K562 (cell line): Measurements from ENCODE around the gene LDB2. TPM values are rescaled to one million over a fixed set of nuclear protein-coding genes. Genes with fewer than 3 reads are reported as not detected.
"Not testable (repeated sequence)": the region's sequence is repeated elsewhere in the genome, so short reads cannot be mapped to it uniquely, and the experiment has no call there.

Source experiments
- ATAC-seq: fragments of 200-7000 bp; cut with Tn5 transposase; 3 replicates; pipeline ENCODE4 v1.9.1; 2020; ENCODE audit warnings: moderate library complexity
- BruUV-seq: library from RNA; stranded (reverse); fragments of 400-500 nt; replicated peaks from 2 replicates; lab custom pipeline; 2021; lab: Mats Ljungman, UMichigan
- CTCF ChIA-PET: fragments of 300-600 bp; formaldehyde crosslinking; extraction: SDS; loops from one replicate; lab custom pipeline; 2021; ENCODE audit warnings: low intra/inter-chr PET ratio; lab: Yijun Ruan, JAX
- POLR2A ChIA-PET: fragments of 300-600, 350-650 bp; sonication (Branson Sonifier 250); formaldehyde crosslinking; extraction: SDS; loops from one replicate; lab custom pipeline; 2021; ENCODE audit warnings: antibody characterized with exemption, inconsistent platforms; lab: Yijun Ruan, JAX
- DNase-seq, 4 experiments: peaks; one replicate each; pipeline versions ENCODE4 v3.0.0 to v3.0.0-alpha.2; 2011 to 2018; ENCODE audit warnings: low spot score in 3 of 4, mixed read lengths in 3 of 4; ENCODE audit errors: extremely low read depth in 1 of 4
- FAIRE-seq: peaks from 2 replicates; lab custom pipeline; 2011; peaks lifted over from hg19 to GRCh38; lab: Jason Lieb, UNC
- H2AFZ ChIP-seq: 2 replicates; pipeline ENCODE4 v1.6.0; 2011; ENCODE audit warnings: low read depth, low read length, control low read depth, inconsistent platforms
- H3K27ac ChIP-seq: fragments of 200-600 bp; 3 replicates; pipeline ENCODE4 v1.8.0; 2011; ENCODE audit warnings: low read depth, mild to moderate bottlenecking, control low read depth, inconsistent platforms, low read length, moderate library complexity, mixed read lengths; ENCODE audit errors: extremely low read depth
- H3K27me3 ChIP-seq, 2 experiments: fragments of 300-600 bp in 1 of 2; 2 replicates in 1 of 2; 3 replicates in 1 of 2; pipeline versions ENCODE4 v1.6.0 to v1.8.0; 2011; ENCODE audit warnings: inconsistent platforms in 2 of 2, low read length in 2 of 2, mild to moderate bottlenecking in 1 of 2, mixed read lengths in 1 of 2, moderate library complexity in 1 of 2; ENCODE audit not compliant: control insufficient read depth in 2 of 2, insufficient read depth in 2 of 2
- H3K36me3 ChIP-seq: fragments of 300-600 bp; 3 replicates; pipeline ENCODE4 v1.8.0; 2011; ENCODE audit warnings: mild to moderate bottlenecking, low read length, inconsistent platforms; ENCODE audit not compliant: control insufficient read depth, insufficient read depth
- H3K4me1 ChIP-seq, 2 experiments: fragments of 200-600 bp in 1 of 2; replicated peaks in 1 of 2; 2 replicates in 1 of 2; 3 replicates in 1 of 2; pipeline versions ENCODE4 v1.5.1 to v1.8.0; 2011; ENCODE audit warnings: inconsistent platforms in 2 of 2, low read length in 2 of 2, mild to moderate bottlenecking in 1 of 2, mixed read lengths in 1 of 2, moderate library complexity in 1 of 2; ENCODE audit not compliant: control insufficient read depth in 2 of 2, insufficient read depth in 2 of 2
- H3K4me2 ChIP-seq: 2 replicates; pipeline ENCODE4 v1.6.1; 2011; ENCODE audit warnings: low read length, control low read depth, inconsistent platforms, mixed read lengths; ENCODE audit not compliant: insufficient read depth
- H3K4me3 ChIP-seq: fragments of 200-600 bp; sonication (generic), shearing (Covaris generic); 2 replicates; pipeline ENCODE4 v1.5.1; 2016; ENCODE audit warnings: control low read depth, inconsistent platforms
- H3K79me2 ChIP-seq: fragments of 200-600 bp; 3 replicates; pipeline ENCODE4 v1.8.0; 2011; ENCODE audit warnings: low read length, inconsistent platforms; ENCODE audit not compliant: control insufficient read depth, insufficient read depth
- H3K9ac ChIP-seq, 2 experiments: 2 replicates each; pipeline versions ENCODE4 v1.6.0 to v1.6.1; 2011; ENCODE audit warnings: low read depth in 2 of 2, low read length in 2 of 2, control low read depth in 1 of 2, inconsistent platforms in 1 of 2, mild to moderate bottlenecking in 1 of 2, mixed read lengths in 1 of 2; ENCODE audit not compliant: insufficient read depth in 1 of 2
- H3K9me1 ChIP-seq: one replicate; pipeline ENCODE4 v1.6.0; 2011; ENCODE audit warnings: inconsistent platforms, mild to moderate bottlenecking, low read length, moderate library complexity; ENCODE audit not compliant: control insufficient read depth, insufficient read depth
- H3K9me3 ChIP-seq: replicated peaks from 2 replicates; pipeline ENCODE4 v1.5.1; 2011; ENCODE audit warnings: low read depth, low read length, inconsistent platforms; ENCODE audit not compliant: control insufficient read depth, insufficient read depth
- H4K20me1 ChIP-seq: replicated peaks from 2 replicates; pipeline ENCODE4 v1.6.1; 2011; ENCODE audit warnings: low read length, inconsistent platforms, mixed read lengths; ENCODE audit not compliant: control insufficient read depth, insufficient read depth
- YBX1 ChIP-seq: fragments of 450-650 bp; IDR thresholded peaks from 2 replicates; pipeline ENCODE4 v1.7.1; 2016; ENCODE audit warnings: mild to moderate bottlenecking
- WGBS: fragments of 100-300 bp; shearing (Covaris generic); methylation state at CpG from one replicate; pipeline ENCODE4 v1.1.6; 2016; ENCODE audit warnings: low coverage, mixed read lengths; ENCODE audit not compliant: insufficient coverage; ENCODE audit errors: missing lambda C conversion rate; 5-methylcytosine and 5-hydroxymethylcytosine counted together
- in situ Hi-C: fragments of 300-500 bp; cut with MboI; formaldehyde crosslinking; loops from 4 replicates; pipeline ENCODE4 v1.15.0; 2018; ENCODE audit warnings: inconsistent platforms, mixed read lengths
- intact Hi-C: fragments of 100-400 bp; cut with micrococcal nuclease; formaldehyde crosslinking; loops from 2 replicates; pipeline ENCODE4 v1.14.2; 2022
- polyA plus RNA-seq, 8 experiments: library from polyadenylated mRNA; depleted of rRNA in 4 of 8; stranded (reverse) in 5 of 8; unstranded in 3 of 8; fragments of >200 nt; fragmentation: Nextera tagmentation in 2 of 8; fragmentation: Illumina TruSeq in 1 of 8; extraction: Ambion mirVana in 2 of 8; extraction: Trizol in 1 of 8; gene quantifications; 2 replicates each; pipeline versions ENCODE4 v1.2.1 to v1.2.3, GENCODE V29; 2011 to 2014; ENCODE audit warnings: inconsistent platforms in 1 of 8, missing spikeins in 1 of 8
- total RNA-seq, 7 experiments: library from RNA; depleted of rRNA in 6 of 7; stranded (reverse); fragments of >200 nt in 6 of 7; fragmentation: Illumina TruSeq in 2 of 7; extraction: Trizol in 2 of 7; gene quantifications; 2 replicates each; pipeline versions ENCODE4 v1.2.1 to v1.2.3, GENCODE V29; 2011 to 2021; ENCODE audit warnings: low replicate concordance in 1 of 7
- TF ChIP-seq, protein P1 (sequence below): fragments of 450-650 bp; IDR thresholded peaks from 2 replicates; pipeline ENCODE4 v1.6.1; 2016; ENCODE audit warnings: mild to moderate bottlenecking, moderate library complexity
- TF ChIP-seq, protein P2 (sequence below): IDR thresholded peaks from 2 replicates; pipeline ENCODE4 v1.6.1; 2016; ENCODE audit warnings: missing genetic modification characterization, missing compliant biosample characterization
- TF ChIP-seq, protein P3 (sequence below): fragments of 450-650 bp; IDR thresholded peaks from 2 replicates; pipeline ENCODE4 v1.7.1; 2018; ENCODE audit warnings: mild to moderate bottlenecking, low read depth; ENCODE audit not compliant: partially characterized antibody

The LDB2 gene
- total and polyA plus RNA-seq, 9 of the 15 experiments (the other 6 are each of a cell fraction or from before 2014, with no cell fraction given): 0.10 to 0.20 TPM; not detected in 7

DNA sequence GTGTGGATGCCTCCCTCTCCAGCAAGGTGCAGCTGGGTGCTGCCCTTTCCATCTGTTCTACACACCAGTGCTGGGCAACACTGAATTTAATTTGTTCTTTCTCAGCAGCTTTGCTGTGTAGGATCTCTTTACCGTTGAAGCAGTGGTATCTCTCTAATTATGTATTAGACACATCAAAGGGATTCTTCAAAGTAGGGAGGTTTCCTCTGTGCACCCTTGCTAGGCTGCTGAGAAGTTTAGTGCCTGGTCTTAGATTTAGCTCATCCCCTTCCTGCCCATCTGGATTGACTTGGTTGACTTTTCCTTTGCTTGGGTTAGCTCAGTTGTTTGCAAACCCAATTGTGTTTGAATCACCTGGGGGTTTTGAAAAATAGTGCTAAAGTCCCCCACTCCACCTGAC is 27.8 kb upstream of the LDB2 start (continued):
- TF ChIP-seq, protein P1, sequence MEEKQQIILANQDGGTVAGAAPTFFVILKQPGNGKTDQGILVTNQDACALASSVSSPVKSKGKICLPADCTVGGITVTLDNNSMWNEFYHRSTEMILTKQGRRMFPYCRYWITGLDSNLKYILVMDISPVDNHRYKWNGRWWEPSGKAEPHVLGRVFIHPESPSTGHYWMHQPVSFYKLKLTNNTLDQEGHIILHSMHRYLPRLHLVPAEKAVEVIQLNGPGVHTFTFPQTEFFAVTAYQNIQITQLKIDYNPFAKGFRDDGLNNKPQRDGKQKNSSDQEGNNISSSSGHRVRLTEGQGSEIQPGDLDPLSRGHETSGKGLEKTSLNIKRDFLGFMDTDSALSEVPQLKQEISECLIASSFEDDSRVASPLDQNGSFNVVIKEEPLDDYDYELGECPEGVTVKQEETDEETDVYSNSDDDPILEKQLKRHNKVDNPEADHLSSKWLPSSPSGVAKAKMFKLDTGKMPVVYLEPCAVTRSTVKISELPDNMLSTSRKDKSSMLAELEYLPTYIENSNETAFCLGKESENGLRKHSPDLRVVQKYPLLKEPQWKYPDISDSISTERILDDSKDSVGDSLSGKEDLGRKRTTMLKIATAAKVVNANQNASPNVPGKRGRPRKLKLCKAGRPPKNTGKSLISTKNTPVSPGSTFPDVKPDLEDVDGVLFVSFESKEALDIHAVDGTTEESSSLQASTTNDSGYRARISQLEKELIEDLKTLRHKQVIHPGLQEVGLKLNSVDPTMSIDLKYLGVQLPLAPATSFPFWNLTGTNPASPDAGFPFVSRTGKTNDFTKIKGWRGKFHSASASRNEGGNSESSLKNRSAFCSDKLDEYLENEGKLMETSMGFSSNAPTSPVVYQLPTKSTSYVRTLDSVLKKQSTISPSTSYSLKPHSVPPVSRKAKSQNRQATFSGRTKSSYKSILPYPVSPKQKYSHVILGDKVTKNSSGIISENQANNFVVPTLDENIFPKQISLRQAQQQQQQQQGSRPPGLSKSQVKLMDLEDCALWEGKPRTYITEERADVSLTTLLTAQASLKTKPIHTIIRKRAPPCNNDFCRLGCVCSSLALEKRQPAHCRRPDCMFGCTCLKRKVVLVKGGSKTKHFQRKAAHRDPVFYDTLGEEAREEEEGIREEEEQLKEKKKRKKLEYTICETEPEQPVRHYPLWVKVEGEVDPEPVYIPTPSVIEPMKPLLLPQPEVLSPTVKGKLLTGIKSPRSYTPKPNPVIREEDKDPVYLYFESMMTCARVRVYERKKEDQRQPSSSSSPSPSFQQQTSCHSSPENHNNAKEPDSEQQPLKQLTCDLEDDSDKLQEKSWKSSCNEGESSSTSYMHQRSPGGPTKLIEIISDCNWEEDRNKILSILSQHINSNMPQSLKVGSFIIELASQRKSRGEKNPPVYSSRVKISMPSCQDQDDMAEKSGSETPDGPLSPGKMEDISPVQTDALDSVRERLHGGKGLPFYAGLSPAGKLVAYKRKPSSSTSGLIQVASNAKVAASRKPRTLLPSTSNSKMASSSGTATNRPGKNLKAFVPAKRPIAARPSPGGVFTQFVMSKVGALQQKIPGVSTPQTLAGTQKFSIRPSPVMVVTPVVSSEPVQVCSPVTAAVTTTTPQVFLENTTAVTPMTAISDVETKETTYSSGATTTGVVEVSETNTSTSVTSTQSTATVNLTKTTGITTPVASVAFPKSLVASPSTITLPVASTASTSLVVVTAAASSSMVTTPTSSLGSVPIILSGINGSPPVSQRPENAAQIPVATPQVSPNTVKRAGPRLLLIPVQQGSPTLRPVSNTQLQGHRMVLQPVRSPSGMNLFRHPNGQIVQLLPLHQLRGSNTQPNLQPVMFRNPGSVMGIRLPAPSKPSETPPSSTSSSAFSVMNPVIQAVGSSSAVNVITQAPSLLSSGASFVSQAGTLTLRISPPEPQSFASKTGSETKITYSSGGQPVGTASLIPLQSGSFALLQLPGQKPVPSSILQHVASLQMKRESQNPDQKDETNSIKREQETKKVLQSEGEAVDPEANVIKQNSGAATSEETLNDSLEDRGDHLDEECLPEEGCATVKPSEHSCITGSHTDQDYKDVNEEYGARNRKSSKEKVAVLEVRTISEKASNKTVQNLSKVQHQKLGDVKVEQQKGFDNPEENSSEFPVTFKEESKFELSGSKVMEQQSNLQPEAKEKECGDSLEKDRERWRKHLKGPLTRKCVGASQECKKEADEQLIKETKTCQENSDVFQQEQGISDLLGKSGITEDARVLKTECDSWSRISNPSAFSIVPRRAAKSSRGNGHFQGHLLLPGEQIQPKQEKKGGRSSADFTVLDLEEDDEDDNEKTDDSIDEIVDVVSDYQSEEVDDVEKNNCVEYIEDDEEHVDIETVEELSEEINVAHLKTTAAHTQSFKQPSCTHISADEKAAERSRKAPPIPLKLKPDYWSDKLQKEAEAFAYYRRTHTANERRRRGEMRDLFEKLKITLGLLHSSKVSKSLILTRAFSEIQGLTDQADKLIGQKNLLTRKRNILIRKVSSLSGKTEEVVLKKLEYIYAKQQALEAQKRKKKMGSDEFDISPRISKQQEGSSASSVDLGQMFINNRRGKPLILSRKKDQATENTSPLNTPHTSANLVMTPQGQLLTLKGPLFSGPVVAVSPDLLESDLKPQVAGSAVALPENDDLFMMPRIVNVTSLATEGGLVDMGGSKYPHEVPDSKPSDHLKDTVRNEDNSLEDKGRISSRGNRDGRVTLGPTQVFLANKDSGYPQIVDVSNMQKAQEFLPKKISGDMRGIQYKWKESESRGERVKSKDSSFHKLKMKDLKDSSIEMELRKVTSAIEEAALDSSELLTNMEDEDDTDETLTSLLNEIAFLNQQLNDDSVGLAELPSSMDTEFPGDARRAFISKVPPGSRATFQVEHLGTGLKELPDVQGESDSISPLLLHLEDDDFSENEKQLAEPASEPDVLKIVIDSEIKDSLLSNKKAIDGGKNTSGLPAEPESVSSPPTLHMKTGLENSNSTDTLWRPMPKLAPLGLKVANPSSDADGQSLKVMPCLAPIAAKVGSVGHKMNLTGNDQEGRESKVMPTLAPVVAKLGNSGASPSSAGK: no peak
- TF ChIP-seq YBX1: no peak
- TF ChIP-seq, protein P2, sequence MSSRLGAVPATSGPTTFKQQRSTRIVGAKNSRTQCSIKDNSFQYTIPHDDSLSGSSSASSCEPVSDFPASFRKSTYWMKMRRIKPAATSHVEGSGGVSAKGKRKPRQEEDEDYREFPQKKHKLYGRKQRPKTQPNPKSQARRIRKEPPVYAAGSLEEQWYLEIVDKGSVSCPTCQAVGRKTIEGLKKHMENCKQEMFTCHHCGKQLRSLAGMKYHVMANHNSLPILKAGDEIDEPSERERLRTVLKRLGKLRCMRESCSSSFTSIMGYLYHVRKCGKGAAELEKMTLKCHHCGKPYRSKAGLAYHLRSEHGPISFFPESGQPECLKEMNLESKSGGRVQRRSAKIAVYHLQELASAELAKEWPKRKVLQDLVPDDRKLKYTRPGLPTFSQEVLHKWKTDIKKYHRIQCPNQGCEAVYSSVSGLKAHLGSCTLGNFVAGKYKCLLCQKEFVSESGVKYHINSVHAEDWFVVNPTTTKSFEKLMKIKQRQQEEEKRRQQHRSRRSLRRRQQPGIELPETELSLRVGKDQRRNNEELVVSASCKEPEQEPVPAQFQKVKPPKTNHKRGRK: no peak
- TF ChIP-seq, protein P3, sequence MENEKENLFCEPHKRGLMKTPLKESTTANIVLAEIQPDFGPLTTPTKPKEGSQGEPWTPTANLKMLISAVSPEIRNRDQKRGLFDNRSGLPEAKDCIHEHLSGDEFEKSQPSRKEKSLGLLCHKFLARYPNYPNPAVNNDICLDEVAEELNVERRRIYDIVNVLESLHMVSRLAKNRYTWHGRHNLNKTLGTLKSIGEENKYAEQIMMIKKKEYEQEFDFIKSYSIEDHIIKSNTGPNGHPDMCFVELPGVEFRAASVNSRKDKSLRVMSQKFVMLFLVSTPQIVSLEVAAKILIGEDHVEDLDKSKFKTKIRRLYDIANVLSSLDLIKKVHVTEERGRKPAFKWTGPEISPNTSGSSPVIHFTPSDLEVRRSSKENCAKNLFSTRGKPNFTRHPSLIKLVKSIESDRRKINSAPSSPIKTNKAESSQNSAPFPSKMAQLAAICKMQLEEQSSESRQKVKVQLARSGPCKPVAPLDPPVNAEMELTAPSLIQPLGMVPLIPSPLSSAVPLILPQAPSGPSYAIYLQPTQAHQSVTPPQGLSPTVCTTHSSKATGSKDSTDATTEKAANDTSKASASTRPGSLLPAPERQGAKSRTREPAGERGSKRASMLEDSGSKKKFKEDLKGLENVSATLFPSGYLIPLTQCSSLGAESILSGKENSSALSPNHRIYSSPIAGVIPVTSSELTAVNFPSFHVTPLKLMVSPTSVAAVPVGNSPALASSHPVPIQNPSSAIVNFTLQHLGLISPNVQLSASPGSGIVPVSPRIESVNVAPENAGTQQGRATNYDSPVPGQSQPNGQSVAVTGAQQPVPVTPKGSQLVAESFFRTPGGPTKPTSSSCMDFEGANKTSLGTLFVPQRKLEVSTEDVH: no peak
- TF ChIP-seq, all 486 proteins: peak for 0

DNA sequence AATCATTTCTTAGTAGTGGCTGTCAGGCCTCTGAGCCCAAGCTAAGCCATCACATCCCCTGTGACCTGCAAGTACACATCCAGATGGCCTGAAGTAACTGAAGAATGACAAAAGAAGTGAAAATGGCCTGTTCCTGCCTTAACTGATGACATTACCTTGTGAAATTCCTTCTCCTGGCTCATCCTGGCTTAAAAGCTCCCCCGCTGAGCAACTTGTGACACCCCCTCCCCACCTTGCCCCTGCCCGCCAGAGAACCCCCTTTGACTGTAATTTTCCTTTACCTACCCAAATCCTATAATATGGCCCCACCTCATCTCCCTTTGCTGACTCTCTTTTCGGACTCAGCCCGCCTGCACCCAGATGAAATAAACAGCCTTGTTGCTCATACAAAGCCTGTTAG is 20.3 kb upstream of the LDB2 start:
- H3K4me1 ChIP-seq, H2AFZ ChIP-seq, BruUV-seq, ATAC-seq, H3K27ac ChIP-seq, H3K4me2 ChIP-seq, H3K9me1 ChIP-seq, FAIRE-seq, DNase-seq, H3K79me2 ChIP-seq, in situ Hi-C loops, H4K20me1 ChIP-seq, H3K36me3 ChIP-seq, H3K4me3 ChIP-seq, H3K27me3 ChIP-seq, H3K9me3 ChIP-seq, H3K9ac ChIP-seq: not testable (repeated sequence)
- ChIA-PET POLR2A (interaction anchor here (0.5 to 0.7 kb wide), 2 partner anchors 14 to 367 kb away, joined by 3 to 4 read pairs; no protein-coding TSS in a partner anchor), CTCF (interaction anchor here (0.5 kb wide), 1 partner anchor 928 kb away, joined by 4 read pairs; no protein-coding TSS in a partner anchor)
- WGBS: 0% methylated on average over 3 of the region's 4 CpGs
- intact Hi-C loops: loop anchor here (5.0 kb wide), 2 partner anchors 404 to 529 kb away; no protein-coding TSS in a partner anchor
